Sigmoid colon (tissue), 7 donors: Measurements from ENCODE around the gene RIPK3. TPM values are rescaled to one million over a fixed set of nuclear protein-coding genes. Genes with fewer than 3 reads are reported as not detected.

ENCODE experiments used
- DNase-seq: peaks from one replicate; pipeline ENCODE4 v3.0.0-alpha.2; 2019
- H3K27ac ChIP-seq, 4 donors: fragments of 200-600 bp; sonication (generic); one replicate each; pipeline ENCODE4 v1.5.1; 2016 to 2019; ENCODE audit warnings: mild to moderate bottlenecking in 1 of 4
- H3K27me3 ChIP-seq, 3 donors: fragments of 200-600 bp; sonication (generic); one replicate each; pipeline ENCODE4 v1.5.1; 2019; ENCODE audit warnings: mild to moderate bottlenecking in 1 of 3
- H3K36me3 ChIP-seq, 4 donors: fragments of 200-600 bp; sonication (generic); one replicate each; pipeline ENCODE4 v1.5.1; 2016 to 2019
- H3K4me1 ChIP-seq, 4 donors: fragments of 200-600 bp; sonication (generic); one replicate each; pipeline ENCODE4 v1.5.1; 2017 to 2019
- H3K4me3 ChIP-seq, 4 donors: fragments of 200-600 bp; sonication (generic); one replicate each; pipeline ENCODE4 v1.5.1; 2017 to 2019; ENCODE audit warnings: mild to moderate bottlenecking in 2 of 4, moderate library complexity in 1 of 4
- H3K9me3 ChIP-seq, 4 donors: fragments of 200-600 bp in 3 of 4; sonication (generic) in 3 of 4; one replicate each; pipeline versions ENCODE4 v1.5.1 to v1.6.1; 2013 to 2019
- EP300 ChIP-seq, 4 donors: sonication (generic); formaldehyde crosslinking; IDR thresholded peaks; one replicate each; pipeline ENCODE4 v1.6.1; 2017; ENCODE audit warnings: antibody characterized with exemption in 4 of 4
- POLR2A ChIP-seq, 2 donors: fragments of 450-650 bp; IDR thresholded peaks; one replicate each; pipeline ENCODE4 v1.6.1; 2016; ENCODE audit warnings: antibody characterized with exemption in 2 of 2, mild to moderate bottlenecking in 2 of 2, moderate library complexity in 2 of 2
- POLR2AphosphoS5 ChIP-seq, 4 donors: sonication (generic); formaldehyde crosslinking; IDR thresholded peaks; one replicate each; pipeline ENCODE4 v1.6.1; 2017; ENCODE audit warnings: antibody characterized with exemption in 4 of 4
- WGBS, 2 donors: extraction: QIAGEN DNeasy Blood & Tissue Kit; methylation state at CpG; one replicate each; pipeline ENCODE4 v1.1.7; 2013; 5-methylcytosine and 5-hydroxymethylcytosine counted together
- intact Hi-C: fragments of 100-400 bp; cut with DNase I; formaldehyde crosslinking; loops from one replicate; pipeline ENCODE4 v1.15.1; 2023
- polyA plus RNA-seq, 3 donors: library from polyadenylated mRNA; stranded (reverse); fragments of 200-250 nt; gene quantifications; one replicate each; pipeline ENCODE4 v1.2.3, GENCODE V29; 2013
- total RNA-seq, 4 donors: library from RNA; depleted of rRNA; stranded (reverse); fragments of >200 nt; gene quantifications; one replicate each; pipeline ENCODE4 v1.1.0, GENCODE V29; 2016
- TF ChIP-seq, protein P1 (sequence below), 4 experiments: fragments of 450-650 bp in 3 of 4; fragments of 200-600 bp in 1 of 4; IDR thresholded peaks; one replicate each; pipeline ENCODE4 v1.5.1; 2016 to 2019; ENCODE audit warnings: antibody characterized with exemption in 4 of 4, mild to moderate bottlenecking in 3 of 4, moderate library complexity in 2 of 4
- donor health status: healthy with polysubstance abuse.
- donor health status: Bipolar disorder and iron deficiency.
- donor health status: healthy.

RIPK3 gene
- total and polyA plus RNA-seq, 7 donors, result 2.6 to 66.4 (median 12.5) TPM

DNA sequence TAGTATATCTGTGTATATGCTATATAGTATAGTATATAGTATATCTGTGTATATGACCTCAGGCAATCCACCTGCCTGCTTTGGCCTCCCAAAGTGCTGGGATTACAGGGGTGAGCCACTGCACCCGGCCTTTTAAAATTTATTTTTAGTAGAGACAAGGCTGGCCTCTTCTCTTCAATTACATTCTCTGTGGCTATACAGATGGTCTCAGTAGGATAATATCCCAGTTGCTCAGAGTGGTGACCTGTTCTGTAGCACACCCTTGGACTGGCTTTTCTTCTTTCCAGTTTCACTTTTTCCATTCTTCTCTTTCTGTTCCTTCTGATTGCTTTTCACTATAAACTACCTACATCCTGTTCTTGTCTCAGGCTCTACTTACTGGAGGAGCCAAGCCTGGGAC lies 25.1 kb upstream of the RIPK3 start:
- Histone ChIP-seq H3K4me3 (no peak overlapping the region), H3K9me3 (no peaks in the 10 kb centered on the region), H3K4me1 (peaks cover 0 to 36% (median 32%) of the 10 kb centered on the region in 4 donors), H3K27ac (peak overlapping the region; percentile 91 to 99 (median 98)), H3K27me3 (no peaks in the 10 kb centered on the region), H3K36me3 (peaks cover 0 to 4% (median 0%) of the 10 kb centered on the region in 4 donors)
- 75 to 80% methylated on average over 1 of the region's 1 CpG for WGBS, 2 donors
- DNase-seq, result no peak
- TF ChIP-seq EP300 (IDR thresholded peaks at IDR 0.05) (no peak), POLR2AphosphoS5 (IDR thresholded peaks at IDR 0.05) (no peak), POLR2A (IDR thresholded peaks at IDR 0.05) (no peak)
- TF ChIP-seq, protein P1, sequence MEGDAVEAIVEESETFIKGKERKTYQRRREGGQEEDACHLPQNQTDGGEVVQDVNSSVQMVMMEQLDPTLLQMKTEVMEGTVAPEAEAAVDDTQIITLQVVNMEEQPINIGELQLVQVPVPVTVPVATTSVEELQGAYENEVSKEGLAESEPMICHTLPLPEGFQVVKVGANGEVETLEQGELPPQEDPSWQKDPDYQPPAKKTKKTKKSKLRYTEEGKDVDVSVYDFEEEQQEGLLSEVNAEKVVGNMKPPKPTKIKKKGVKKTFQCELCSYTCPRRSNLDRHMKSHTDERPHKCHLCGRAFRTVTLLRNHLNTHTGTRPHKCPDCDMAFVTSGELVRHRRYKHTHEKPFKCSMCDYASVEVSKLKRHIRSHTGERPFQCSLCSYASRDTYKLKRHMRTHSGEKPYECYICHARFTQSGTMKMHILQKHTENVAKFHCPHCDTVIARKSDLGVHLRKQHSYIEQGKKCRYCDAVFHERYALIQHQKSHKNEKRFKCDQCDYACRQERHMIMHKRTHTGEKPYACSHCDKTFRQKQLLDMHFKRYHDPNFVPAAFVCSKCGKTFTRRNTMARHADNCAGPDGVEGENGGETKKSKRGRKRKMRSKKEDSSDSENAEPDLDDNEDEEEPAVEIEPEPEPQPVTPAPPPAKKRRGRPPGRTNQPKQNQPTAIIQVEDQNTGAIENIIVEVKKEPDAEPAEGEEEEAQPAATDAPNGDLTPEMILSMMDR (IDR thresholded peaks at IDR 0.05), result no peak
- intact Hi-C loops, result loop anchor here (5.0 kb wide), 1 partner anchor 223 kb away; the partner anchor contains the start of gene EMC9

DNA sequence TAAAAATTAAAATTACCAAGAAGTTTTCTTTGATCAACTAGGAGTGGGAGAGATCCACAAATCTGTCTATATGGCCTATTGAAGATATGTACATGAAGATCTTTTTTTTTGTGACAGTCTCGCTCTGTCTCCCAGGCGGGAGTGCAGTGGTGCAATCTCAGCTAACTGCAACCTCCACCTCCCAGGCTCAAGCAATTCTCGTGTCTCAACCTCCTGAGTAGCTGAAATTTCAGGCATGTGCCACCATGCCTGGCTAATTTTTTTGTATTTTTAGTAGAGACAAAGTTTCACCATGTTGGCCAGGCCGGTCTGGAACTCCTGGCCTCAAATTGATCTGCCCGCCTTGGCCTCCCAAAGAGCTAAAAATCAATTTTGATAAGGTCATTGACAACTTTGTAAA lies 23.6 kb upstream of the RIPK3 start:
- no peaks in the 10 kb centered on the region for H3K9me3 ChIP-seq
- H3K36me3 ChIP-seq, result no peaks in the 10 kb centered on the region
- TF ChIP-seq EP300 (IDR thresholded peaks at IDR 0.05) (no peak), POLR2AphosphoS5 (IDR thresholded peaks at IDR 0.05) (no peak), POLR2A (IDR thresholded peaks at IDR 0.05) (no peak)
- TF ChIP-seq, protein P1 (IDR thresholded peaks at IDR 0.05), result no peak
- H3K27ac ChIP-seq, result no peak overlapping the region
- no peak overlapping the region for H3K4me3 ChIP-seq
- H3K27me3 ChIP-seq, result no peaks in the 10 kb centered on the region
- WGBS, 2 donors, result 92 to 93% methylated on average over 5 of the region's 5 CpGs
- intact Hi-C loops, result no loop called here
- H3K4me1 ChIP-seq, result peaks cover 0 to 22% (median 20%) of the 10 kb centered on the region in 4 donors
- no peak for DNase-seq

DNA sequence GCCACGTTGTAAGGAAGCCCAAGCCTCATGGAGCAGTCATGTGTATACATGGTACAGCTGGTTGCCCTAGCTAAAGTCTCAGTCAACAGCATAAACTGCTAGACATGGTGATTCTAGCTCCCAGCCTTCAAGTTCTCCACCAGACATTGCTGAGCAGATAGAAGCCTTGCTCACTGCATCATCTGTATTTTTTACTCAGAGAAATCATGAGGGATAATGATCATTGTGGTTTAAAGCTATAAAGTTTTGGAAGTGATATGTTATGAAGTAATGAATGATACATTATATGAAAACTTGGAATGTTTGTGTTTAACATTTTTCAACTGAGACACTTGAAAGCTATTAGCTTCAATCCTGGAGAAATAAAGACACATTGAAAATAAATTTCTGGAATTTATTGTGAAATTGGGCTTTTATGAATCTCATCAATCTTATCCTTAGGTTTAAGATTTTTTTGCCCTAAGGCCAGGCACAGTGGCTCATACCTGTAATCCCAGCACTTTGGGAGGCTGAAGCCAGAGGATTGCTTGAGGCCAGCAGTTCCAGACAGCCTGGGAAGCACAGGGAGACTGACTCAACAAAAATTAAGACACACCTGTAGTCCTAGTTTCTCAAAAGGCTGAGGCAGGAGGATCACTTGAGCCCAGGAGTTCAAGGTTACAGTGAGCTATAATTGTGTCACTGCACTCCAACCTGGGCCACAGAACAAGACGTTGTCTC lies 22.6 kb upstream of the RIPK3 start:
- TF ChIP-seq EP300 (IDR thresholded peaks at IDR 0.05) (no peak), POLR2AphosphoS5 (IDR thresholded peaks at IDR 0.05) (no peak), POLR2A (IDR thresholded peaks at IDR 0.05) (no peak)
- TF ChIP-seq, protein P1 (IDR thresholded peaks at IDR 0.05), result no peak
- intact Hi-C loops, result no loop called here
- WGBS, 2 donors, result 44 to 65% methylated on average over 2 of the region's 2 CpGs

DNA sequence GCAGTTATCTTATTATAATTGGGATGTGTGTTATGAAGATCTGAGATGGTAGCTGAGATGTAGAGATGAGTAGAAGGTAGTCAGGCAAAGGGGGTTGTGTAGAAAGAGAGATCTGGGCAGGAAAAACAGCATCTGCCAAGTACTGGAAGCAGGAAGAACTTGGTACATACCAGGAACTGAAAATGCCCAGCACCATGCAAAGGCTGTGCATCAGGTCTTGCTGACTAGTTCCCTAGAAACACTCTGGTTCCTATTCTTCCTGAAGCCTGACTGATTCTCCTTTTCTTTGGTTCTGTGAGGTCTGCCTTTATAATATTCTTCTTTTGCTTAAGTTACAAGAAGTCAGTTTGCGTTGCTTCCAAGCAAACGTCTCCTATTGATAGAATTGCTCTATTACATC lies 21.5 kb upstream of the RIPK3 start:
- TF ChIP-seq POLR2AphosphoS5 (IDR thresholded peaks at IDR 0.05) (no peak), EP300 (IDR thresholded peaks at IDR 0.05) (no peak), POLR2A (IDR thresholded peaks at IDR 0.05) (no peak)
- TF ChIP-seq, protein P1 (IDR thresholded peaks at IDR 0.05), result no peak
- WGBS, 2 donors, result 84 to 93% methylated on average over 2 of the region's 2 CpGs
- peaks cover 0 to 16% (median 15%) of the 10 kb centered on the region in 4 donors for H3K4me1 ChIP-seq
- no peaks in the 10 kb centered on the region for H3K9me3 ChIP-seq
- no peak overlapping the region for H3K4me3 ChIP-seq
- H3K27ac ChIP-seq, result no peak overlapping the region
- H3K36me3 ChIP-seq, result no peaks in the 10 kb centered on the region
- intact Hi-C loops, result no loop called here
- no peak for DNase-seq
- H3K27me3 ChIP-seq, result no peaks in the 10 kb centered on the region

More for the DNA sequence above, 22.6 kb upstream of the RIPK3 start:
- H3K9me3 ChIP-seq, result no peaks in the 10 kb centered on the region
- DNase-seq, result no peak
- H3K36me3 ChIP-seq, result no peaks in the 10 kb centered on the region
- no peak overlapping the region for H3K27ac ChIP-seq
- H3K4me1 ChIP-seq, result peaks cover 0 to 18% (median 17%) of the 10 kb centered on the region in 4 donors
- H3K4me3 ChIP-seq, result no peak overlapping the region
- H3K27me3 ChIP-seq, result no peaks in the 10 kb centered on the region
